ENCODE measurements around the gene NMNAT3.
"Not testable (repeated sequence)": the region's sequence is repeated elsewhere in the genome, so short reads cannot be mapped to it uniquely, and the experiment has no call there.

The NMNAT3 gene

DNA sequence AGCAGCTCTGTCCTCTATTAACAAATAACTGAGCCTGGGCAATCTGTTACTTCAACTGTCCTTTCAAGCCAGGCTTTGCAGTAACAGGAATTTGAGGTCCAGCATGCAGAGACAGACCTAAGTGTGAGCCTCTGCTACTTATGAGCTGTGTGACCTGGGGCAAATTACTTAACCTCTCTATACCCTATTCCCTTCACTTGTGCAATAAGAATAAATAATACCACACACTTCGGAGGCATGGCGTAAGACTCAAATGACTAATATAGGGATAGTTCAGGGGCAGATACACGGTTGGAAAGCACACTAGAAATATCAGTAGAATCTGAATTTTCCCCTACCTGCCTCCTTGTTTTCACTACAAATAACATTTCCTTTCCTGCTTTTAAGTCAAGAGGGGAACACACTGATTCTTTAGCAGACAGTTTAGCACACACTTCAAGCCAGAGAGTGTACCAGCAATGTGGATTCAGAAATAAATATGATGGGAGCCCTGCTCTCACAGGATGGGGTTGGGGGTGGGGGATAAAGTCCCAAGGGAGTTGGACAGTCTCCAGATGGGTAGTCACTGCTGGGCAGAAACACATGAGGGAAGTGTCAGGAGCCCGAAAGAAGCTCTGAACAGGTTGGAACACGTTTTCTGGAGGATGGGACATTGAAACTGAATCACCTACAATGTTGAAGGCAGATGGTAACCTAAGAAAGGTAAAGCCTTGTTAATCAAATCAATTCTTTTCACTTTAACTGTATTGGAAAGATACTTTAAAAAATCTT, 76.4 kb downstream of the NMNAT3 start:
- TF ChIP-seq, protein P1, sequence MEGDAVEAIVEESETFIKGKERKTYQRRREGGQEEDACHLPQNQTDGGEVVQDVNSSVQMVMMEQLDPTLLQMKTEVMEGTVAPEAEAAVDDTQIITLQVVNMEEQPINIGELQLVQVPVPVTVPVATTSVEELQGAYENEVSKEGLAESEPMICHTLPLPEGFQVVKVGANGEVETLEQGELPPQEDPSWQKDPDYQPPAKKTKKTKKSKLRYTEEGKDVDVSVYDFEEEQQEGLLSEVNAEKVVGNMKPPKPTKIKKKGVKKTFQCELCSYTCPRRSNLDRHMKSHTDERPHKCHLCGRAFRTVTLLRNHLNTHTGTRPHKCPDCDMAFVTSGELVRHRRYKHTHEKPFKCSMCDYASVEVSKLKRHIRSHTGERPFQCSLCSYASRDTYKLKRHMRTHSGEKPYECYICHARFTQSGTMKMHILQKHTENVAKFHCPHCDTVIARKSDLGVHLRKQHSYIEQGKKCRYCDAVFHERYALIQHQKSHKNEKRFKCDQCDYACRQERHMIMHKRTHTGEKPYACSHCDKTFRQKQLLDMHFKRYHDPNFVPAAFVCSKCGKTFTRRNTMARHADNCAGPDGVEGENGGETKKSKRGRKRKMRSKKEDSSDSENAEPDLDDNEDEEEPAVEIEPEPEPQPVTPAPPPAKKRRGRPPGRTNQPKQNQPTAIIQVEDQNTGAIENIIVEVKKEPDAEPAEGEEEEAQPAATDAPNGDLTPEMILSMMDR (conservative IDR thresholded peaks at IDR 0.05; ENCODE audit: control insufficient read depth, insufficient read depth, low read depth, low read length): no peak
- no peak overlapping the region for H3K4me3 ChIP-seq (ENCODE audit: control insufficient read depth, low read depth, low read length)
- peak; percentile 21 for DNase-seq (ENCODE audit: low read depth)

DNA sequence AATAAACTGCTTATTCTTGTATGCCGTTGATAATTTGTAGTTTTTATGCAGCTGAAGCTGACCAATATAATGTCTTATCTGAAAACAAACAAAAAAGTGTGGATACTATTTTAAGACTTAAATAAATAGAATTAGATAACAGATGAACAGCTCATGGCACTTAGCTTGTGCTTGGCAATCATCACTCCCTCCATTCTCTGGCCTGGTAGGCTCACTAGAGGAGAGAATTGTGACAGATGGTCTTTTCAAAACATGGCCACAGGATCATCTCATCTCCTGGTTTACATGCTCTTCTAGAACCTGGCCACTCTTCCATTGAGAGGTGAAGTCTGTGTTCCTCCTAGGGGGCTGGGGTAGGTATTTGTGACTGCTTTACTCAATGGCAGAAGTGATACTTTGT, 79.8 kb downstream of the NMNAT3 start:
- TF ChIP-seq, protein P1 (conservative IDR thresholded peaks at IDR 0.05; ENCODE audit: control insufficient read depth, insufficient read depth, low read depth, low read length): no peak
- DNase-seq (ENCODE audit: low read depth): no peak
- no peak overlapping the region for H3K4me3 ChIP-seq (ENCODE audit: control insufficient read depth, low read depth, low read length)

GRCh38 chr3:139591186-139591585, 86.6 kb downstream of the NMNAT3 start:
- H3K4me3 ChIP-seq (ENCODE audit: control insufficient read depth, low read depth, low read length); DNase-seq (ENCODE audit: low read depth): not testable (repeated sequence)

DNA sequence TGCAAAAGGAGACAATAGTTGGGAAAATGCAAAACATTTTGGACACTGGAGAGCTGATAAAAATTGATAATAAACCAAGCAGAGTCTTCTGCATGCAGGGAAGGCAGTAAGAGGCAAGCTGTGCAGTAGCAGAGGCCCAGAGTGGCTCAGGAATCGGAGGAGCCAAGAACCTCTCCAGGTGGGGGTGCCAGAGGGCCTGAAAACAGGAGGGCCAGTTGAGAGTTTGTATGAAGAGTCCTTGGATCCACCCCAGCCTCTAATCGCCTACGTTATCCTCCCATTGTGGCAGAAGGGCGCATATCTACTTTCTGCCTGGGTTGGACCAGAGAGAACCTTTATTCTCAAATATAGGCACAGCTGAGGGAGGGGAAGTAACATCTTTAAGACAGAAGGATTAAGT, 89.3 kb downstream of the NMNAT3 start:
- no peak overlapping the region for H3K4me3 ChIP-seq (ENCODE audit: control insufficient read depth, low read depth, low read length)
- no peak for DNase-seq (ENCODE audit: low read depth)
- TF ChIP-seq, protein P1 (conservative IDR thresholded peaks at IDR 0.05; ENCODE audit: control insufficient read depth, insufficient read depth, low read depth, low read length): no peak

- no peak overlapping the region for H3K4me3 ChIP-seq (ENCODE audit: control insufficient read depth, low read depth, low read length)
- TF ChIP-seq, protein P1 (conservative IDR thresholded peaks at IDR 0.05; ENCODE audit: control insufficient read depth, insufficient read depth, low read depth, low read length): no peak
- DNase-seq (ENCODE audit: low read depth): no peak
These were observed 90.0 kb downstream of the NMNAT3 start for GRCh38 chr3:139587797-139588196.

DNA sequence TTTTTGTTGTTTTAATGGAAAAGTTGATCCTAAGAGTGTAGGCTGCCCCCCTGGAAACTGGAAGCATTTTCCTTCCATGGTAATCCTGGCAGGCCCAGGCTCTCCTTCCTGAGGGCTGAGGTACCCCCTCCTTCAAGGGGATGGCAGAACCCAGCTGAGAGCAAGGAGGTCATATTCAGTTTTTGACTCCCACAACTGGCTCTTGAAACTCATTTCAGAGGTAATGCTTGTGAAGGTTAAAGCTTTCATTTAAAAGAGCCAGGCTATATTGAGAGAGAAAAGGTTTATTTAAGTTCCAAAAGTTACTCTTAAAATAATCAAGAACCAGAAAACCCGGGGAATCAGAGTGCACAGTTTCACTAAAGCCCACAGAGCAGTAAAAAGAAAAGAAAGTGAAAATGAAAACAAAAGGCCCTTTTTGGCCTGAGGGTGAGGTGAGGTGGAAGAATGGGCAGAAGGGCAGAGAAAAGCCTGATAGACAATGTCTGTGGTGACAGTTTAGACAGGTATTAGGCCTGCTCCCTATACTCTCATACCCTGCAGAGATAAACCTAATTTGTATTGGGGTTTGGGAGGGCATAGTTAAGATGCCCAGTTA, 91.3 kb downstream of the NMNAT3 start:
- TF ChIP-seq, protein P1 (conservative IDR thresholded peaks at IDR 0.05; ENCODE audit: control insufficient read depth, insufficient read depth, low read depth, low read length): no peak

GRCh38 chr3:139585820-139586219, 92.0 kb downstream of the NMNAT3 start:
- peak; percentile 1 for DNase-seq (ENCODE audit: low read depth)
- TF ChIP-seq, protein P1 (conservative IDR thresholded peaks at IDR 0.05; ENCODE audit: control insufficient read depth, insufficient read depth, low read depth, low read length): no peak
- H3K4me3 ChIP-seq (ENCODE audit: control insufficient read depth, low read depth, low read length): no peak overlapping the region

More for the DNA sequence above, 91.3 kb downstream of the NMNAT3 start:
- H3K4me3 ChIP-seq (ENCODE audit: control insufficient read depth, low read depth, low read length): no peak overlapping the region
- DNase-seq (ENCODE audit: low read depth): no peak

DNA sequence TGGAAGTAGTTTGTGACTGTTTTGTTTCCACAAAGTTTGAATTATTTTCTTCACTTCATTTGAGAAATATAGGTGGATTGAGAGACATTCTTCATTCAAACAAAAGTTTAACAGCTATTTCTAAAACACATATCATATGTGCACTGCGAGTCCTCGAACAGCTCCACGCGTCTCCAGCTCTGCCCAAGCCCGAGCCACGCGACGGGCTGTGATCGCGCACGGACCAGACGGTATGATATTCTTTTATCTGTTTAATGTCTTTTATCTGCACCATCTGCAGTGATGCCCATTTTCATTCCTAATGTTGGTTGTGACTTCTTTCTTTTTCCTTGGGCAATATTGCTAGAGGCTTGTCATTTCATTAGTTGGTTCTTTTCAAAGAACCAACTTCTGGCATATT, 94.1 kb downstream of the NMNAT3 start:
- not testable (repeated sequence) for DNase-seq (ENCODE audit: low read depth); H3K4me3 ChIP-seq (ENCODE audit: control insufficient read depth, low read depth, low read length)
